ENCODE measurements around the gene JUNB. TPM values are rescaled to one million over a fixed set of nuclear protein-coding genes. Genes with fewer than 3 reads are reported as not detected.

JUNB gene
- total and polyA plus RNA-seq, 2 of the 13 experiments (the other 11 are each of a cell fraction or from before 2014, with no cell fraction given) = 7.7 to 8.2 TPM

DNA sequence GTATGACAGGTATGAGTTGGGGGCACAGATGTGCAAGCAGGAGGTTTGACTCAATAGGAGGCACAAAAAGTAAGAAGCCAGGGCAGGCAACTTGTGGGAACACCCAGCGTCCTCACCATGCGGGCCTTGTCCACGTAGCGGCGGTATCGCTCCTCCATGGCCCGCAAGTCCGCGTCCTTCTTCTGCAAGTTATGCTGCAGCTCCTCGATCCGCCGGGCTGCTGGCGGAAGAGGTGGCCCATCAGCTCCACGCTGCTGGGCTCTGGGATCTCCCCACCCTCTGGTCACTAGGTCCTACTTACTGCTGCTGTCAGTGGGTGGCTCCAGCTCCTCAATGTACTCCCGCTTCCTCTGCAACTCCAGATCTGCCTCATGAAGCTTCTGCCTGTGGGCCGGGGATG, 26.6 kb upstream of the JUNB start (continued):
- TF ChIP-seq ZBTB8A (CRISPR knock-in tag; IDR thresholded peaks at IDR 0.05; ENCODE audit: borderline replicate concordance, low read depth) = no peak

DNA sequence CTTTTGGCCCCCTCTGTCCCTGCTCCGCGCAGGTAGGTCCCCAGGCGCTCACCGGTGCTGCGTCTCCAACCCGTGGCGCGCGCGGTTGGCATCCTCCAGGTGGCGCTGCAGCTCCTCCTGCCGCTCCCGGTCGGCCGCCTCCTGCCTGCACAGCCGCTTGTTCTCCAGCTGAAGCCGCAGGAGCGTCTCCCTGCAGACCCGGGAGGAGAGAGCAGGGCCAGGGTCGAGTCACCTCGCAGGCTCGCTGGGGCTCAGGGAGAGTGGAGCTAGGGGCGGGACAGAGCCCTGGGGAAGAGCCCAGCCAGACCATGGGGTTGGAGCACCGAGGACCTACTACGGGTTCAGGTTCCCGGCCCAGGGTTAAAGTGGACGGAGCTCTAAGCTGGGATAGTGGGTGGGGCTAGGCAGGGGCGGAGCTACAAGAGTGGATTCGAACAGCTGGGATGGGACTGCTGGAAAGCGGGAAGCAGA, 25.2 kb upstream of the JUNB start:
- H3K9me3 ChIP-seq (ENCODE audit: low read length) = no peaks in the 10 kb centered on the region
- DNase-seq (ENCODE audit: low spot score) (peak; percentile 76), FAIRE-seq (peak; percentile 43), ATAC-seq (peak; percentile 95)
- no peaks in the 10 kb centered on the region for H3K79me2 ChIP-seq (ENCODE audit: insufficient read depth, low read length)
- H3K27ac ChIP-seq (ENCODE audit: extremely low read length, insufficient read depth, low read length) = peak overlapping the region; percentile 50
- H3K27me3 ChIP-seq (ENCODE audit: control insufficient read depth in 1 of 2, insufficient read depth in 2 of 2, low read length in 2 of 2) = no peaks in the 10 kb centered on the region
- in situ Hi-C loops (cut with HindIII; ENCODE audit: extremely low pct_ligation_motif_present, low pct_unique_long_range_greater_than_20kb) = loop anchor here (5.0 kb wide), 1 partner anchor 36 kb away; the partner anchor contains the start of genes PRDX2 and THSD8
- BruUV-seq (replicated peaks) = no TSS peak
- no peaks in the 10 kb centered on the region for H4K20me1 ChIP-seq (ENCODE audit: insufficient read depth, low read length)
- H3K9ac ChIP-seq (ENCODE audit: insufficient read depth, low read depth, low read length) = peak overlapping the region; percentile 53
- CTCF ChIA-PET (ENCODE audit: low intra/inter-chr PET ratio, low total read pairs) = interaction anchor here (0.7 to 2.0 kb wide), 6 partner anchors 9 to 81 kb away, joined by 3 to 34 read pairs (median 4); partner anchors contain the start of genes HOOK2, PRDX2 and THSD8
- 0 out of 2 replicates have a peak, but pooled peaks cover 4% of the 10 kb centered on the region for H3K4me1 ChIP-seq (ENCODE audit: insufficient read depth, low read length)
- intact Hi-C loops (cut with micrococcal nuclease; ENCODE audit: unreplicated experiment) = loop anchor here (2.0 kb wide), 1 partner anchor 83 kb away; no protein-coding TSS in a partner anchor
- peak overlapping the region; percentile 60 to 87 (median 79) for H3K4me3 ChIP-seq (replicated peaks in 1 of 3; ENCODE audit: insufficient read depth in 1 of 3, low read depth in 2 of 3, low read length in 3 of 3)
- H2AFZ ChIP-seq (ENCODE audit: low read length) = no peak overlapping the region
- POLR2A ChIA-PET = interaction anchor here (0.8 to 2.4 kb wide), 14 partner anchors 8 to 125 kb away, joined by 3 to 31 read pairs (median 4); partner anchors contain the start of genes GCDH, GET3, HOOK2 and JUNB
- WGBS (ENCODE audit: low lambda C conversion rate) = 5% methylated on average over 9 of the region's 30 CpGs
- peak overlapping the region; percentile 87 for H3K4me2 ChIP-seq (ENCODE audit: low read depth, low read length)
- H3K36me3 ChIP-seq (replicated peaks in 1 of 2; ENCODE audit: control insufficient read depth in 1 of 2, insufficient read depth in 2 of 2, low read length in 2 of 2) = 0 out of 5 replicates have a peak, but pooled peaks cover 0 to 1% of the 10 kb centered on the region in 2 experiments
- TF ChIP-seq TBL1XR1 (IDR thresholded peaks at IDR 0.05; ENCODE audit: borderline replicate concordance, low read length, partially characterized antibody) = no peak
- TF ChIP-seq SOX13 (IDR thresholded peaks at IDR 0.05) = no peak
- TF ChIP-seq SOX13 (CRISPR knock-in tag; conservative IDR thresholded peaks at IDR 0.05 in 1 of 2, IDR thresholded peaks at IDR 0.05 in 1 of 2) = no peak
- TF ChIP-seq, protein P1, sequence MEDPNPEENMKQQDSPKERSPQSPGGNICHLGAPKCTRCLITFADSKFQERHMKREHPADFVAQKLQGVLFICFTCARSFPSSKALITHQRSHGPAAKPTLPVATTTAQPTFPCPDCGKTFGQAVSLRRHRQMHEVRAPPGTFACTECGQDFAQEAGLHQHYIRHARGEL (CRISPR knock-in tag; IDR thresholded peaks at IDR 0.05) = no peak; the same call in 1 of the 2 replicates
- no peak for TF ChIP-seq ZNF749 (CRISPR knock-in tag; IDR thresholded peaks at IDR 0.05; ENCODE audit: borderline replicate concordance)
- TF ChIP-seq, protein P2, sequence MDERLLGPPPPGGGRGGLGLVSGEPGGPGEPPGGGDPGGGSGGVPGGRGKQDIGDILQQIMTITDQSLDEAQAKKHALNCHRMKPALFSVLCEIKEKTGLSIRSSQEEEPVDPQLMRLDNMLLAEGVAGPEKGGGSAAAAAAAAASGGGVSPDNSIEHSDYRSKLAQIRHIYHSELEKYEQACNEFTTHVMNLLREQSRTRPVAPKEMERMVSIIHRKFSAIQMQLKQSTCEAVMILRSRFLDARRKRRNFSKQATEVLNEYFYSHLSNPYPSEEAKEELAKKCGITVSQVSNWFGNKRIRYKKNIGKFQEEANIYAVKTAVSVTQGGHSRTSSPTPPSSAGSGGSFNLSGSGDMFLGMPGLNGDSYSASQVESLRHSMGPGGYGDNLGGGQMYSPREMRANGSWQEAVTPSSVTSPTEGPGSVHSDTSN (CRISPR knock-in tag; IDR thresholded peaks at IDR 0.05) = no peak
- TF ChIP-seq, protein P3, sequence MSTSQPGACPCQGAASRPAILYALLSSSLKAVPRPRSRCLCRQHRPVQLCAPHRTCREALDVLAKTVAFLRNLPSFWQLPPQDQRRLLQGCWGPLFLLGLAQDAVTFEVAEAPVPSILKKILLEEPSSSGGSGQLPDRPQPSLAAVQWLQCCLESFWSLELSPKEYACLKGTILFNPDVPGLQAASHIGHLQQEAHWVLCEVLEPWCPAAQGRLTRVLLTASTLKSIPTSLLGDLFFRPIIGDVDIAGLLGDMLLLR (CRISPR knock-in tag; IDR thresholded peaks at IDR 0.05) = peak; percentile 73; the same call in 1 of the 2 replicates
- peak; percentile 60; the same call in 1 of the 2 replicates for TF ChIP-seq ZSCAN31 (CRISPR knock-in tag; IDR thresholded peaks at IDR 0.05; ENCODE audit: low read depth)
- TF ChIP-seq FLYWCH1 (CRISPR knock-in tag; IDR thresholded peaks at IDR 0.05) = no peak
- no peak for TF ChIP-seq TP53 (CRISPR knock-in tag; conservative IDR thresholded peaks at IDR 0.05)
- no peak for TF ChIP-seq HOXA9 (CRISPR knock-in tag; IDR thresholded peaks at IDR 0.05; ENCODE audit: borderline replicate concordance)
- no peak for TF ChIP-seq ZNF33A (CRISPR knock-in tag; IDR thresholded peaks at IDR 0.05; ENCODE audit: borderline replicate concordance)
- TF ChIP-seq, protein P4, sequence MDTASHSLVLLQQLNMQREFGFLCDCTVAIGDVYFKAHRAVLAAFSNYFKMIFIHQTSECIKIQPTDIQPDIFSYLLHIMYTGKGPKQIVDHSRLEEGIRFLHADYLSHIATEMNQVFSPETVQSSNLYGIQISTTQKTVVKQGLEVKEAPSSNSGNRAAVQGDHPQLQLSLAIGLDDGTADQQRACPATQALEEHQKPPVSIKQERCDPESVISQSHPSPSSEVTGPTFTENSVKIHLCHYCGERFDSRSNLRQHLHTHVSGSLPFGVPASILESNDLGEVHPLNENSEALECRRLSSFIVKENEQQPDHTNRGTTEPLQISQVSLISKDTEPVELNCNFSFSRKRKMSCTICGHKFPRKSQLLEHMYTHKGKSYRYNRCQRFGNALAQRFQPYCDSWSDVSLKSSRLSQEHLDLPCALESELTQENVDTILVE (CRISPR knock-in tag; IDR thresholded peaks at IDR 0.05) = peak; percentile 48; the same call in 1 of the 2 replicates
- peak; percentile 74 for TF ChIP-seq ZFX (CRISPR knock-in tag; IDR thresholded peaks at IDR 0.05; ENCODE audit: low read depth)
- no peak for TF ChIP-seq ZNF709 (CRISPR knock-in tag; IDR thresholded peaks at IDR 0.05)
- no peak for TF ChIP-seq ZNF546 (CRISPR knock-in tag; conservative IDR thresholded peaks at IDR 0.05)
- peak; percentile 50; the same call in 1 of the 2 replicates for TF ChIP-seq MED1 (CRISPR knock-in tag; IDR thresholded peaks at IDR 0.05)

All from HepG2 (cell line).